ENCODE results near the gene CYP8B1. TPM values are rescaled to one million over a fixed set of nuclear protein-coding genes. Genes with fewer than 3 reads are reported as not detected.

The CYP8B1 gene, protein sequence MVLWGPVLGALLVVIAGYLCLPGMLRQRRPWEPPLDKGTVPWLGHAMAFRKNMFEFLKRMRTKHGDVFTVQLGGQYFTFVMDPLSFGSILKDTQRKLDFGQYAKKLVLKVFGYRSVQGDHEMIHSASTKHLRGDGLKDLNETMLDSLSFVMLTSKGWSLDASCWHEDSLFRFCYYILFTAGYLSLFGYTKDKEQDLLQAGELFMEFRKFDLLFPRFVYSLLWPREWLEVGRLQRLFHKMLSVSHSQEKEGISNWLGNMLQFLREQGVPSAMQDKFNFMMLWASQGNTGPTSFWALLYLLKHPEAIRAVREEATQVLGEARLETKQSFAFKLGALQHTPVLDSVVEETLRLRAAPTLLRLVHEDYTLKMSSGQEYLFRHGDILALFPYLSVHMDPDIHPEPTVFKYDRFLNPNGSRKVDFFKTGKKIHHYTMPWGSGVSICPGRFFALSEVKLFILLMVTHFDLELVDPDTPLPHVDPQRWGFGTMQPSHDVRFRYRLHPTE
- polyA plus RNA-seq (2012; ENCODE audit: insufficient read depth, insufficient read length) = not detected

GRCh38 chr3:42875325-42876151 is at the start of gene CYP8B1:
CYP8B1 (minus strand) TSS chr3:42875879; CDS start chr3:42875816, 63 bp downstream.
- DNase-seq (ENCODE audit: low read depth, low spot score) = no peak
- H3K4me3 ChIP-seq (ENCODE audit: low read length) = no peak within 1 kb of the TSS

GRCh38 chr3:42923606-42924005 is 47.9 kb upstream of the CYP8B1 start:
- DNase-seq (ENCODE audit: low read depth, low spot score) = no peak
- H3K4me3 ChIP-seq (ENCODE audit: low read length) = no peak overlapping the region

DNA sequence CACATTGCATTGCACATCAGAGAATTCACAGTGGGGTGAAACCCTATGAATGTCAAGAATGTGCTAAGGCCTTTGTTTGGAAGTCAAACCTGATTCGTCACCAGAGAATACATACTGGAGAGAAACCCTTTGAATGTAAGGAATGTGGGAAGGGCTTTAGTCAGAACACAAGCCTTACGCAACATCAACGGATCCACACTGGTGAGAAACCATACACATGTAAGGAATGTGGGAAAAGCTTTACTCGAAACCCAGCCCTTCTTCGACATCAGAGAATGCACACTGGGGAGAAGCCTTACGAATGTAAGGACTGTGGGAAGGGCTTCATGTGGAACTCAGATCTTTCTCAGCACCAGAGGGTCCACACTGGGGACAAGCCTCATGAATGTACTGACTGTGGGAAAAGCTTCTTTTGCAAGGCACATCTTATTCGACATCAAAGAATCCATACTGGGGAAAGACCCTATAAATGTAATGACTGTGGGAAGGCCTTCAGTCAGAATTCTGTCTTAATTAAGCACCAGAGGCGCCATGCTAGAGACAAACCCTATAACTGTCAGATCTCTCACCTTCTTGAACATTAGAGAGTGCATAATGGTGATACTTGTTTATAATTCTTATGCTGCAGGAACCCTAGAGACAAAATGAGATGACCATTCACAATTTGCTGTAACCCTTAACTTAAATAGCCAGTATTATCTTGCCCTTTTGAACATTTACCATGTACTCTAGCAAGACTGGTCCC is 39.3 kb upstream of the CYP8B1 start:
- no peak for DNase-seq (ENCODE audit: low read depth, low spot score)
- H3K4me3 ChIP-seq (ENCODE audit: low read length) = no peak overlapping the region

DNA sequence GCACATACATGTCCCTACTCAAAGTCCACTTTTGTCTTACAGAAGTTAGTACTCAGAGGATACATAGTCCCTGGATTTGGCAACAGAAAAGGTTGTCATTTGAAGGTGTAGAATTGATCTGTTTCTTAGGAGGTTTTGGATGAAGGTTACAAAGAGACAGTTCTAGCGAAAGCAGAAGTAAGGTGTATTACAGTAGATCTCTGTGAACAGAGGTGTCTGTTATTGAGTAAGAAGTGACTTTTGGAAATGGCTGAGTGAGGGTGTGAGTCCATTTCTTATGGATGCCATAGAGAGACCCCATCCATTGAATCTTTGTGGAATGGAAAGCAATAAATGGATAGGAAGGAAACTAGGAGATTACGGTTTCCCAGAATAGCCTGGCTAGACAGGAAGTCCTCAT is 35.9 kb upstream of the CYP8B1 start:
- DNase-seq (ENCODE audit: low read depth, low spot score) = no peak
- no peak overlapping the region for H3K4me3 ChIP-seq (ENCODE audit: low read length)

- DNase-seq (ENCODE audit: low read depth, low spot score) = no peak
- no peak overlapping the region for H3K4me3 ChIP-seq (ENCODE audit: low read length)
Measured at GRCh38 chr3:42908675-42909074, 33.0 kb upstream of the CYP8B1 start.

GRCh38 chr3:42906848-42907183 is 31.1 kb upstream of the CYP8B1 start:
- no peak overlapping the region for H3K4me3 ChIP-seq (ENCODE audit: low read length)
- DNase-seq (ENCODE audit: low read depth, low spot score) = no peak

DNA sequence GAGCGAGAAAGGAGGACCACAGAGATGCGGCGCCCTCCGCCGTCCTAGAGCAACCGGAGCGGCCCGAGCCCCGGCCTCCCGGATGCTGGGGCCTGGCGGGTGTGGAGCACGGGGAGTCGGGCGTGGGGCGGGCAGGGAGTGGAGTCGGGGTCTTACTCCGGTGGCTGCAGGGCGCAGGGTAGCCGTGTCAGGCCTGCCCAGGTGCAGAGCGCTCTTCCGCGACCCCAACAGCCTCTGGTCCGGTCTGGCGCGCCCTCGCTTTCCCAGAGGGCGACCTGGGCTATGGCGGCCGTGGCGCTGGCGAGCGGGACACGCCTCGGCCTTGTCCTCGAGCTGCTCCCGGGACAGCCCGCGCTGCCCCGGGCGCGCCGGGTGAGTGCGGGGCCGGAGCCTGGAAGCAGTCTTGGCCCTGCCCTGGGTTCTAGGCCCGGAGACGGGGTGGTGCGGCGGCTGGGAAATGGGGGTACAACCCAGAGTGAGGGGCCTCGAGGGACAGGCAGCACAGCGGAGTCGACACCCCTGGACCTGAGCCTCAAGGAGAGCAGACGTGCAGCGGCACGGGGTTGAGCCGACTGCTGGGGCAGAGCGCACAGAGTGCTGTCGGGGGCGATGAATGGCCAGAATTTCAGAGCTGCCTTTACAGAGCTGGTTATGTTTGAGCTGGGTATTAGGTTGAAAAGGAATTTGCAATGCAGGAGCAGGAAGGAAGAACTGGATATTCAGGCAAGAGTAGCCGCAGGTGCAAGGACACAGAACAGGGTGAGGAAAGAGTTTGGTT is 30.6 kb upstream of the CYP8B1 start, which contains the start of gene ZNF662:
TSS of gene ZNF662 (plus strand) at position 73 of the 778 bp plus-strand sequence. CDS start 1,973 bp downstream, outside the sequence.
- DNase-seq (ENCODE audit: low read depth, low spot score) = no peak
- no peak within 1 kb of the TSS for H3K4me3 ChIP-seq (ENCODE audit: low read length)

- DNase-seq (ENCODE audit: low read depth, low spot score) = no peak
- H3K4me3 ChIP-seq (ENCODE audit: low read length) = no peak overlapping the region
Measured at GRCh38 chr3:42905740-42906069, 30.0 kb upstream of the CYP8B1 start.

GRCh38 chr3:42904076-42904475 is 28.4 kb upstream of the CYP8B1 start:
- no peak overlapping the region for H3K4me3 ChIP-seq (ENCODE audit: low read length)
- DNase-seq (ENCODE audit: low read depth, low spot score) = no peak

DNA sequence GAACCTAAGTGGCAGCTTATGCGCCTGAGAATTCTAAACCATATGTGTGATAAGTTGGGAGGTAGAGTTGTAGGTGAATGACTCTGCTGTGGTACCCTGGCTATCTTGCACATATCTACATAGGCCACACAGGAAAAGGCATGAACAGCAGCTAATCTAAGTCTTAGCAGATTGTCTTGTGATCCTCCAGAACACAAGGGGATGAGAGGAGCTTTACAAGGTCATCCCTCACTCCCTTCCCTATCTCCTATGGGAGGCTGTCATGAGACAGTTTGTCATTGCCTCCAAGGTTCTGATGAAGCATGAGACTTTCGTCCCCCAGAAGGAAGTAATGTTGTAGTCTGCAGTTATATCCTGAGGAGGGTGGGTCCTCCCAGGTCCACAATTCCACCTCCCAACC is 26.6 kb upstream of the CYP8B1 start:
- H3K4me3 ChIP-seq (ENCODE audit: low read length) = no peak overlapping the region
- DNase-seq (ENCODE audit: low read depth, low spot score) = no peak

DNA sequence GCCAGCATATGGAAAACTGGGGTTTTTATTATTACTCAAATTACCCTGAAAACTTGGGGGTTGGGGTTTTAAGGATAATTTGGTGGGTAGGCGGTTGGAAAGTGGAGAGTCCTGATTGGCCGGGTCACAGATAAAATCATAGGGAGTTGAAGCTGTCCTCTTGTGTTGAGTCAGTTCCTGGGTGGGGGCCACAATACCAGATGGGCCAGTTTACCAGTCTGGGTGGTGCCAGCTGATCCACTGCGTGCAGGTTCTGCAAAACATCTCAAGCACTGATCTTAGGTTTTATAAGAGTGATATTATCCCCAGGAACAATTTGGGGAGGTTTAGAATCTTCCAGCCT is 25.4 kb upstream of the CYP8B1 start:
- no peak for DNase-seq (ENCODE audit: low read depth, low spot score)

GRCh38 chr3:42900226-42901072 is 24.8 kb upstream of the CYP8B1 start:
- no peak for DNase-seq (ENCODE audit: low read depth, low spot score)
- H3K4me3 ChIP-seq (ENCODE audit: low read length) = no peak overlapping the region

More for the DNA sequence above, 25.4 kb upstream of the CYP8B1 start:
- no peak overlapping the region for H3K4me3 ChIP-seq (ENCODE audit: low read length)

DNA sequence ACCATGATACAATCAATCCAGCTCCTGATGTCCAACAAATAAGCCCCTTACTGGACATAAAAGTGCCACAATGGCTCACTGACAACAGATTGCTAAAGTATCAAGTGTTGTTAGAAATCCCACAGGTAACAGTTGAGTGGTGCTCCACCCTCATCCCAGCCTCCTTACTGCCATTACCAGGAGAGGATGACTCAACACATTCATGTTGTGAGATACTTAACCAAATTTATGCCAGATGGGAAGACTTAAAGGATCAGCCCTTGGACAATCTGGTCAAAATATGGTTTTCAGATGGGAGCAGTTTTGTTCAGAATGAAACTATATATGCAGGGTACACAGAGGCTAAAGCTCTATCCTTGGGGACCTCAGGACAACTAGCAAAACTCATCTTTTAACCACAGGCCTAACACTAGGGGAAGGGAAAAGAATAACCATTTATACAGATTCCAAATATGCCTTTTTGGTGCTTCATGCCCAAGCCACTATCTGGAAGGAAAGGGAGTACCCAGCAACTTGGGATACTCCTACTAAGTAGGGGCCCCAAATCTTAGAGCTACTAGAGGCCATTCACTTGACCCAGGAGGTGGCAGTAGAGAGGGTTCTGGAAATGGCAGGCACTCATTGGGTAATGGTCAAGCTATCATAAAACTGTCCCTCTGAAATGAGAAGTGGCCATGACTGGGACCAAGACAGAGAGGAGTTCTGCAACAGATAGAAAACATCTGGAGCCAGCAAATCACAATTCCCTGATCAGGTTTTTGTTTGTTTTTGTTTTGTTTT is 23.4 kb upstream of the CYP8B1 start:
- DNase-seq (ENCODE audit: low read depth, low spot score) = no peak
- H3K4me3 ChIP-seq (ENCODE audit: low read length) = no peak overlapping the region

GRCh38 chr3:42895580-42895868 is 19.8 kb upstream of the CYP8B1 start:
- no peak for DNase-seq (ENCODE audit: low read depth, low spot score)
- H3K4me3 ChIP-seq (ENCODE audit: low read length) = no peak overlapping the region

DNA sequence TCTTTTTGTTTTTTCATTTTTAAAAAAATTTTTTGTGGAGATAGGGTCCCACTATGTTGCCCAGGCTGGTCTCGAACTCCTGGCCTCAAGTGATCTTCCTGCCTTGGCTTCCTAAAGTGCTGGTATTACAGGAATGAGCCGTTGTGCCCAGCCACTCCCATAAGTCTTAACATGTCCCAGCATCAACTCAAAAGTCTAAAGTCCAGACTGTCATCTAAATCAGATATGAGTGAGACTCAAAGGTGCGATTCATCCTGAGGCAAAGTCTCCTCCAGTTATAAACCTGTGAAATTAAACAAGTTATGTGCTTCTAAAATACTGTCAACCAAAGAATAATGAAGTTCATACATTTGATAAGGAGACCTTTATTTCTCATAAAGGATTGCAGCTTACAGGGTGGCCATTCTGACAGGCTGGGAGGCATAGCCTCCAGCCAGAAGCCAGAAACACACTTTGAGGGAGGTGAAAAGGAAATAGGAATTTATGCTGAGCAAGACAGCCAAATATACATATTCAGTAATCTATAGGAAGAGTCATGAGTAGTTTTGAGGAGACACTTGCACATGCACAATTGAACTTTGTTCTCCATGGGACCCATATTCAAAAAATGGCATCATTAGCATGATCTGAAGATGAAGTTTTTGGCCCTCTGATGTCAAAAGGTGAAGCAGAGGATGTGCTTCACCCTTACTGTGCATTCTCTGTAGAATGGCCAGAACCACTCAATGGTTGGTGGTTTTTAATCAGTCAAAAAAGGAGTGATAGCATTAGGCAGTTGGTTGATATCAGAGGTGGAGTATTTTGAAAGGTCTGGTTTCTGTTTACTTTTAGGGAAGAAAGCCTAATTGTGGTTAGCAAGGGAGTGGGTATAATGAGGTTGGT is 19.3 kb upstream of the CYP8B1 start:
- H3K4me3 ChIP-seq (ENCODE audit: low read length) = no peak overlapping the region
- DNase-seq (ENCODE audit: low read depth, low spot score) = no peak

DNA sequence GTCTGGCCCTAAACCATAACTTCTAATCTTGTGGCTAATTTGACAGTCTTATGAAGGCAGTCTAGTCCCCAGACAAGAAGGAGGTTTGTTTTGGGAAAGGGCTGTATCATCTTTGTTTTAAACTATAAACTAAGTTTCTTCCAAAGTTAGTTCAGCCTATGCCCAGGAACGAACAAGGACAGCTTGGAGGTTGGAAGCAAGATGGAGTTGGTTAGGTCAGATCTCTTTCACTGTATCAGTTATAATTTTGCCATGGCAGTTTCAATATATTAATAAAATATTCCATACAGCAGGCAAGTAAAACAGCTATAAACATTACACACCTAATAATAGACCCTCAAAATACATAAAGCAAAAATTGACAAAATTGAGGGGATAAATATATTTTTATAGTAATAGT is 17.1 kb upstream of the CYP8B1 start:
- no peak for DNase-seq (ENCODE audit: low read depth, low spot score)
- H3K4me3 ChIP-seq (ENCODE audit: low read length) = no peak overlapping the region

GRCh38 chr3:42892169-42892568 is 16.5 kb upstream of the CYP8B1 start:
- no peak for DNase-seq (ENCODE audit: low read depth, low spot score)
- H3K4me3 ChIP-seq (ENCODE audit: low read length) = no peak overlapping the region

All from Jurkat, Clone E6-1 (cell line).